Neuron (in vitro differentiated cells): ENCODE data around the gene CR1L.
"Not testable (repeated sequence)": the region's sequence is repeated elsewhere in the genome, so short reads cannot be mapped to it uniquely, and the experiment has no call there.

Source experiments
- H2AFZ ChIP-seq: one replicate; pipeline ENCODE4 v1.6.1; 2013; ENCODE audit warnings: low read depth, mild to moderate bottlenecking, inconsistent platforms, low read length, moderate library complexity
- H3K27me3 ChIP-seq: one replicate; pipeline ENCODE4 v1.6.1; 2013; ENCODE audit warnings: low read length; ENCODE audit not compliant: insufficient read depth
- H3K36me3 ChIP-seq: one replicate; pipeline ENCODE4 v1.6.1; 2013; ENCODE audit warnings: low read length; ENCODE audit not compliant: insufficient read depth
- H3K4me1 ChIP-seq: one replicate; pipeline ENCODE4 v1.6.1; 2013; ENCODE audit warnings: low read length; ENCODE audit not compliant: insufficient read depth
- H3K4me3 ChIP-seq: 2 replicates; pipeline ENCODE4 v1.5.1; 2013; ENCODE audit warnings: mild to moderate bottlenecking, low read length, moderate library complexity
- H3K9me3 ChIP-seq: one replicate; pipeline ENCODE4 v1.6.1; 2013; ENCODE audit warnings: low read length

CR1L gene

GRCh38 chr1:207748737-207749528, 104.0 kb downstream of the CR1L start:
- Histone ChIP-seq H3K4me1 (peaks cover 26% of the 10 kb centered on the region), H3K27me3 (no peaks in the 10 kb centered on the region), H3K9me3 (no peaks in the 10 kb centered on the region), H3K36me3 (no peaks in the 10 kb centered on the region), H2AFZ (no peak overlapping the region), H3K4me3 (no peak overlapping the region)

GRCh38 chr1:207750631-207751305, 105.8 kb downstream of the CR1L start:
- H2AFZ ChIP-seq = peak overlapping the region; percentile 92
- peak overlapping the region; percentile 79 for H3K4me3 ChIP-seq
- no peaks in the 10 kb centered on the region for H3K27me3 ChIP-seq

GRCh38 chr1:207751463-207751789, 106.5 kb downstream of the CR1L start:
- Histone ChIP-seq H2AFZ (peak overlapping the region; percentile 92), H3K4me3 (peak overlapping the region; percentile 79), H3K4me1 (peaks cover 38% of the 10 kb centered on the region)
- H3K9me3 ChIP-seq, H3K36me3 ChIP-seq, H3K27me3 ChIP-seq: not testable (repeated sequence)

More at GRCh38 chr1:207750631-207751305, 105.8 kb downstream of the CR1L start:
- peaks cover 38% of the 10 kb centered on the region for H3K4me1 ChIP-seq
- no peaks in the 10 kb centered on the region for H3K9me3 ChIP-seq
- no peaks in the 10 kb centered on the region for H3K36me3 ChIP-seq

- Histone ChIP-seq H3K4me1 (peaks cover 38% of the 10 kb centered on the region), H2AFZ (peak within 1 kb of the TSS; percentile 92), H3K36me3 (peaks cover 6% of the 10 kb centered on the region), H3K4me3 (peak within 1 kb of the TSS; percentile 79), H3K9me3 (no peaks in the 10 kb centered on the region), H3K27me3 (no peaks in the 10 kb centered on the region)
Measured at GRCh38 chr1:207751790-207752455, 107.0 kb downstream of the CR1L start, which contains the start of gene CD46. CD46 (plus strand) TSS chr1:207752054; CDS start chr1:207752213, 159 bp downstream.

GRCh38 chr1:207752456-207752998, 107.6 kb downstream of the CR1L start:
- H3K27me3 ChIP-seq = no peaks in the 10 kb centered on the region
- H2AFZ ChIP-seq = peak overlapping the region; percentile 92
- H3K4me3 ChIP-seq = peak overlapping the region; percentile 79
- H3K9me3 ChIP-seq = no peaks in the 10 kb centered on the region
- H3K36me3 ChIP-seq = peaks cover 12% of the 10 kb centered on the region
- H3K4me1 ChIP-seq = peaks cover 38% of the 10 kb centered on the region

GRCh38 chr1:207753611-207754010, 108.7 kb downstream of the CR1L start:
- Histone ChIP-seq H3K36me3 (peaks cover 22% of the 10 kb centered on the region), H3K9me3 (no peaks in the 10 kb centered on the region), H2AFZ (no peak overlapping the region), H3K4me3 (peak overlapping the region; percentile 79), H3K27me3 (no peaks in the 10 kb centered on the region), H3K4me1 (peaks cover 38% of the 10 kb centered on the region)

GRCh38 chr1:207754011-207754410, 109.1 kb downstream of the CR1L start:
- H3K27me3 ChIP-seq = no peaks in the 10 kb centered on the region
- H2AFZ ChIP-seq = no peak overlapping the region
- H3K9me3 ChIP-seq = no peaks in the 10 kb centered on the region
- peak overlapping the region; percentile 79 for H3K4me3 ChIP-seq
- H3K36me3 ChIP-seq = peaks cover 26% of the 10 kb centered on the region
- peaks cover 38% of the 10 kb centered on the region for H3K4me1 ChIP-seq

- Histone ChIP-seq H3K9me3 (no peaks in the 10 kb centered on the region), H3K4me1 (peaks cover 37% of the 10 kb centered on the region), H3K36me3 (peaks cover 36% of the 10 kb centered on the region), H2AFZ (no peak overlapping the region), H3K4me3 (no peak overlapping the region), H3K27me3 (no peaks in the 10 kb centered on the region)
Measured at GRCh38 chr1:207754974-207755700, 110.2 kb downstream of the CR1L start.

GRCh38 chr1:207755846-207756693, 111.1 kb downstream of the CR1L start:
- H3K4me3 ChIP-seq = no peak overlapping the region

GRCh38 chr1:207762622-207763021, 117.7 kb downstream of the CR1L start:
- Histone ChIP-seq H3K4me3 (no peak overlapping the region), H3K36me3 (peaks cover 93% of the 10 kb centered on the region), H3K9me3 (peaks cover 32% of the 10 kb centered on the region), H3K4me1 (no peaks in the 10 kb centered on the region), H2AFZ (no peak overlapping the region), H3K27me3 (no peaks in the 10 kb centered on the region)

More at GRCh38 chr1:207755846-207756693, 111.1 kb downstream of the CR1L start:
- H3K27me3 ChIP-seq = no peaks in the 10 kb centered on the region
- peaks cover 4% of the 10 kb centered on the region for H3K9me3 ChIP-seq
- peaks cover 28% of the 10 kb centered on the region for H3K4me1 ChIP-seq
- H3K36me3 ChIP-seq = peaks cover 44% of the 10 kb centered on the region
- H2AFZ ChIP-seq = no peak overlapping the region

- Histone ChIP-seq H3K4me1 (no peaks in the 10 kb centered on the region), H3K9me3 (peaks cover 32% of the 10 kb centered on the region), H3K27me3 (no peaks in the 10 kb centered on the region), H2AFZ (no peak overlapping the region), H3K36me3 (peaks cover 93% of the 10 kb centered on the region), H3K4me3 (no peak overlapping the region)
Measured at GRCh38 chr1:207763091-207763490, 118.2 kb downstream of the CR1L start.

GRCh38 chr1:207763972-207764371, 119.0 kb downstream of the CR1L start:
- H2AFZ ChIP-seq = no peak overlapping the region
- no peak overlapping the region for H3K4me3 ChIP-seq
- peaks cover 93% of the 10 kb centered on the region for H3K36me3 ChIP-seq
- no peaks in the 10 kb centered on the region for H3K27me3 ChIP-seq
- peaks cover 32% of the 10 kb centered on the region for H3K9me3 ChIP-seq
- no peaks in the 10 kb centered on the region for H3K4me1 ChIP-seq
